ENCODE data around the gene KCNG2.
"Not testable (repeated sequence)": the region's sequence is repeated elsewhere in the genome, so short reads cannot be mapped to it uniquely, and the experiment has no call there.

The KCNG2 gene

DNA sequence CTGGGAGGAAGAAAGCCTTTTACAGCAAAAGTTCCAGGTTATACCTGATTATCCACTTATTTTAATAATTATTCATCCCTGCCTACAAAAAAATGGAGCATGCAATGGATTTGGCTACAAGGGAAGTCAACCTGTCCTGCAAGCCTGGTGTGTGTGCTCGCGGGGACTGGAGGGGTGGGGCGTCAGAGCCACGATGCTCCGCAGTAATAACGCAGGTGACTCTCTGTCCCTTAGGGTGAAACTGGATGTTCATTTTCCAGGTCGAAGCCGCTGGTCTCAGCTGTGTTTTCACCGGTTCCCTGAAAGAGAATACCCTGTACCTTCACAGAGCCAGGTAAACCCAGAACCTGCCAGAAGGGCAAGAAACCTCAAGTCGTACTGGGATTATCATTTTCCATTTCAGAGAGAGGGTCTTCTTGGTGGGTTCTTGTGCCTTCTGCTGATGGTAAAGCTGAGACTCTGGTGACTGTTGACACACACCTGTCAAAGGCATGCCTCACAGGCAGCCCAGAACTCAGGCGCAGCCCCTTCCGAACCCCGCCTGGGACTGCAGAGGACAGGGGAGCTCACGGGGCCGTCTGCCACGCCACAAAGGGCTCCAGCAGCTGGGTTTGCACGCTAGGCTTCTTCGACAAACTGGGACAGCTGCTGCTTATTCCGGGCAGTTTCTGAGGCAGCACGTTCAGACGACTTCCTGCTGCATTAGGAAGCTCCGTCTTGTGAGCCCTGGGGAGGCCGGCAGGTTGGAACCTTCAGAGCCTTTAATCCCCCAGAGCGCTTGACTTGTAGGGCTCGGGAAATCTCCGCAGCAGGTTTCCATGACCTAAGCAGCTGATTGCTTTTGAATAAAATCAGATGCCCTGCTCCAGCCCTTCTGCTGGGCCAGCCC lies 58.6 kb downstream of the KCNG2 start:
- no peak for DNase-seq

DNA sequence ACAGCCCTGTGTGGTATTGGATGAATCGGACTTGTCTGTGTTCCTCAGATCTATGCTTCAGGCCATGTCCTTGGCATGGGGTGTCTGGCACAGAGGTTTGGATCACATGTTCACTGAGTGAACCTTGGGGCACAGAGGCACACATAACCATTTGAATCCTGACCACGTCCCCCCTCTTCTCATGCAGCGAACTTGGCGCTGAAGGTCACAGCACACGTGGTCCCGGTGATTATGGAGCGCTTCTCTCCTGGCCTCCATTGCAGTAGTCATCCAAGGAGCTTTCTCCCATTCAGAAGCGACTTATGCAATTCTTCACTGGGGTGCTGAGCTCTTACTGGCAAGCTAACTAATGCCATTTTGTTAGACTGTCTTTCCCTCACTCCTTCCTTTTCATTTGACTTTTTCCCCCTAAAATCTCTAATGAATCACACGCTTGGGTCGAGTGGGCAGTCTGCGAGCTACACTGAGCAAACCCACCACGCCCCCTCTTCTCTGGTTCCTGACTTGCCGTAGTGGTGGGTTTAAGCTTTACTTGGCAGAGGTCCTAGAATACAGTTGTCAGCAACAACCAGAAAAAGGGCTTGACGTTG lies 59.4 kb downstream of the KCNG2 start:
- no peak for DNase-seq

DNA sequence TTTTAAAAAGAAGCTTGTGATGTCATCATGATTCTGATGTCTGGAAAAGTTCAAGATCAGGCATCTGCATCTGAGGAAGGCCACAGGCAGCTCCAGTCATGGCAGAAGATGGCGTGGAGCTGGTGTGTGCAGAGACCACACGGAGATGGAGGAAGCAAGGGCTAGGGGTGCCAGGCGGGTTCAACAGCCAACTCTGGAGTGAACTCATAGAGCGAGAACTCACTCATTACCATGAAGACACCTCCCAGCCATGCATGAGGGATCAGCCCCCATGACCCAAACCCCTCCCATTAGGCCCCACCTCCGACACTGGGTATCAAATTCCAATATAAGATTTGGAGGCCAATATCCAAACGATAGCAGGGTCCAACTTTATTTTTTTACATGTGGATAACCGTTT lies 61.6 kb downstream of the KCNG2 start:
- DNase-seq = no peak

DNA sequence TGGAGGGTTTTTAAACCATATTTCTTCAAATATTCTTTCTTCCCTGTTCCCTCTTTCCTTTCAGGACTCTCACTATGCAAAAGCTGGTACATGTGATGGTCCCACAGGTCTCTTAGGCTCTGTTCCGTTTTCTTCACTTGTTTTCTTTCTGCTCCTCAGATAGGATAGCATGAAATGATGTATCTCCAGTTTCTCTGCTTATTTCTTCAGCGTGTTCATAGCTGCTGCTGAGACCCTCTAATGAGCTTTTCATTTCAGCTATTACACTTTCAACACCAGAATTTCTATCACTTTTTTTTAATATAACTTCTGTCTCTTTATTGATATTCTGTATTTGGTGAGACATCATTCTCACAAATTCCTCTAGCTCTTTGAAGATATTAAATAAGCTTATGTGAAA lies 63.9 kb downstream of the KCNG2 start:
- DNase-seq = no peak

DNA sequence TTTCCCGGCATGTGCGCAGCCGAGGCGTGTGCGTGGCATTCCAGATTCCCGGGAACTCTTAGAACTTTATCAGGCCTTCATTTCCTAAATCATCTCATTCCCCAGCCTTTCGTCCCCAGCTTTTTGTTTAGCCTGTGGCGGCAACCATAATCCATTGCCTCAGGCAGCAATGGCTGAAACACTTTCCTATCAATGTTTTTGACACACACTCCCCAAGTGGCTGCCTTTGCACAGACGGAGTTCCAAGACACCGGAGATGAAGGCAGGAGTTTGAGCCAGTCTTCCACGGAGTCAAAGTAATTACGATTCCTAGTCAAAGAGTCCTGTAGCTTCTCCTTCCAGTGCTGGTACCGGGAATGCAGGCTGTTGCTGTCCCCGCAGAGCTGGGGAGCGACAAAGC lies 64.8 kb downstream of the KCNG2 start:
- DNase-seq = no peak

DNA sequence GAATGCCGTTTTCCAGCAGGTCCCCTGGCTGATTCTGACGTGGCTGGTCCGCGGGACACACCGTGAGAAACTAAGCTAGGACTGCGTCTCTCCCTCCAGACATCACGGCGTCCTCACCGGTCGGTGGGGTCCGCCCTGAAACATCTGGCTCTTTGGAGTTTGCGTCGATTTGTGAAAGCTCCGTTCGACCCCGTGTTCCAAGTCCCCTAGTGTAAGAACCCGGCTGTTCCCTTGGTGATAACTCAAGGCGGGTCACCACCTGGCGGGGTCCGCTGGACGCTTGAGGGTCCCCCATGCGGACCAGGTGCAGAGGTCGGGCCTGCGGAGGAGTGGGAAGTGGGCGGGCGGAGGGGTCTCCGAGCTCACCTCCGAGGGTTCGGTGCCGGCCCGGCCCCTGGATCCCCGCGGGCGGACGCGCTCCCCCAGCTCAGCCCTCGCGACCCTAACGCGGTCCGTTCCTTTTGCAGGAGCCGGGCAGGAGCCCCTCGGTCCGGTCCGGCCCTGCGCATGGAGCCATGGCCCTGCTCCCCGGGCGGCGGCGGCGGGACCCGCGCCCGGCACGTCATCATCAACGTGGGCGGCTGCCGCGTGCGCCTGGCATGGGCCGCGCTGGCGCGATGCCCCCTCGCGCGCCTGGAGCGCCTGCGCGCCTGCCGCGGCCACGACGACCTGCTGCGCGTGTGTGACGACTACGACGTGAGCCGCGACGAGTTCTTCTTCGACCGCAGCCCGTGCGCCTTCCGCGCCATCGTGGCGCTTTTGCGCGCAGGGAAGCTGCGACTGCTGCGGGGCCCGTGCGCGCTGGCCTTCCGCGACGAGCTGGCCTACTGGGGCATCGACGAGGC lies 65.6 kb downstream of the KCNG2 start:
- DNase-seq = no peak

DNA sequence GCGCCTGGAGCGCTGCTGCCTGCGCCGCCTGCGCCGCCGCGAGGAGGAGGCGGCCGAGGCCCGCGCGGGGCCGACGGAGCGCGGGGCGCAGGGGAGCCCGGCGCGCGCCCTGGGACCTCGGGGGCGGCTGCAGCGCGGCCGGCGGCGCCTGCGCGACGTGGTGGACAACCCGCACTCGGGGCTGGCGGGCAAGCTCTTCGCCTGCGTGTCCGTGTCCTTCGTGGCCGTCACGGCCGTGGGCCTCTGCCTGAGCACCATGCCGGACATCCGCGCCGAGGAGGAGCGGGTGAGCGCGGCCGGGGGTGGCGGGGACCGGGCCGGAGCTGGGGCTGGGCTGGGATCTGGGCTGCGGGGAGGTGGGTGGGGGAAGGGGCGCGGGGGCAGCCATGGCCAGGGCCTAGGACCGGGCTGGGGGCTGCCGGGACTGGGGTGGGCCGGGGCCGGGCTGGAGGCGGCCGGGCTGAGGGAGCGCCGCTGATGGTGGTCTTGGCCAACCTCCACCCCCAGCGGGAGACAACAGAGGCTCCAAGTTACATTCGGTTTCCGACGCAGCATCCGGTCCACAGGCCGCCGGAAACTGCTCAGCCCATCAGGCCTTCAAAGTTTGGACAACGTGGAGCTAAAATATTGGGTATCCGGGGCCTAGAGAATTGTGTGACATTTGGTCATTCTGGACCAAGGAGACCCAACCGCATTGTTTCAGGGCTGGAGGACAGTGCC lies 66.4 kb downstream of the KCNG2 start:
- no peak for DNase-seq

DNA sequence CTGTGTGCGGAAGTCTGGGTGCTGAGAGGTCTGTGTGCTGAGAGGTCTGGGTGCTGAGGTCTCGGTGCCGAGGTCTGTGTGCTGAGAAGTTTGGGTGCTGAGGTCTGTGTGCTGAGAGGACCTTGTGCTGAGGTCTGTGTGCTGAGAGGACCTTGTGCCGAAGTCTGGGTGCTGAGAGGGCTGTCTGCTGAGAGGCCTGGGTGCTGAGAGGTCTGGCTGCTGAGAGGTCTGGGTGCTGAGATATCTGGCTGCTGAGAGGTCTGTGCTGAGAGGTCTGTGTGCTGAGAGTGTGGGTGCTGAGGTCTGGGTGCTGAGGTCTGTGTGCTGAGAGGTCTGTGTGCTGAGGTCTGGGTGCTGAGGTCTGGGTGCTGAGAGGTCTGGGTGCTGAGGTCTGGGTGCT lies 67.2 kb downstream of the KCNG2 start:
- DNase-seq = not testable (repeated sequence)

DNA sequence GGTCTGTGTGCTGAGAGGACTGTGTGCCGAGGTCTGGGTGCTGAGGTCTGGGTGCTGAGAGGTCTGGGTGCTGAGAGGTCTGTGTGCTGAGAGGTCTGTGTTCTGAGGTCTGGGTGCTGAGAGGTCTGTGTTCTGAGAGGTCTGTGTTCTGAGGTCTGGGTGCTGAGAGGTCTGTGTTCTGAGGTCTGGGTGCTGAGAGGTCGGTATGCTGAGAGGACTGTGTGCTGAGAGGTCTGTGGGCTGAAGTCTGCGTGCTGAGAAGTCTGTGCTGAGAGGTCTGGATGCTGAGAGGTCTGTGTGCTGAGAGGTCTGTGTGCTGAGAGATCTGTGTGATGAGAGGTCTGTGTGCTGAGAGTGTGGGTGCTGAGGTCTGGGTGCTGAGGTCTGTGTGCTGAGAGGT lies 68.2 kb downstream of the KCNG2 start:
- DNase-seq = not testable (repeated sequence)

DNA sequence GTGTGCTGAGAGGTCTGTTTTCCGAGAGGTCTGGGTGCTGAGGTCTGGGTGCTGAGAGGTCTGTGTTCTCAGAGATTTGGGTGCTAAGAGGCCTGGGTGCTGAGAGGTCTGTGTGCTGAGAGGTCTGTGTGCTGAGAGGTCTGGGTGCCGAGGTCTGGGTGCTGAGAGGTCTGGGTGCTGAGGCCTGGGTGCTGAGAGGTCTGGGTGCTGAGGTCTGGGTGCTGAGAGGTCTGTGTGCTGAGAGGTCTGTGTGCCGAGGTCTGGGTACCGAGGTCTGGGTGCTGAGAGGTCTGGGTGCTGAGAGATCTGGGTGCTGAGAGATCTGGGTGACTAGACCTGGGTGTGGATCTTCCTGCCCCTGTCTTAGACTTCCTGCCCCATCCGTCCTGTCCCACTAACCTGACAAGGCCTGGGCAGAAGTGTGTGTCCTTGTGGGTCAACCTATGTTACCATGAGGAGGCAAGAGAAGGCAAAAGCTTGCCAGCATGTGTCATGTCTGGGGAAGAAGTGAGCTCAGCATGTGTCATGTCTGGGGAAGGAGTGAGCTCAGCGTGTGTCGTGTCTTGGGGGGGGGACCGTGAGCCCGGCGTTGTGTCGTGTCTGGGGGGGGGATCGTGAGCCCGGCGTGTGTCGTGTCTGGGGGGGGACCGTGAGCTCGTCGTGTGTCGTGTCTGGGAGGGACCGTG lies 69.3 kb downstream of the KCNG2 start:
- DNase-seq = no peak

DNA sequence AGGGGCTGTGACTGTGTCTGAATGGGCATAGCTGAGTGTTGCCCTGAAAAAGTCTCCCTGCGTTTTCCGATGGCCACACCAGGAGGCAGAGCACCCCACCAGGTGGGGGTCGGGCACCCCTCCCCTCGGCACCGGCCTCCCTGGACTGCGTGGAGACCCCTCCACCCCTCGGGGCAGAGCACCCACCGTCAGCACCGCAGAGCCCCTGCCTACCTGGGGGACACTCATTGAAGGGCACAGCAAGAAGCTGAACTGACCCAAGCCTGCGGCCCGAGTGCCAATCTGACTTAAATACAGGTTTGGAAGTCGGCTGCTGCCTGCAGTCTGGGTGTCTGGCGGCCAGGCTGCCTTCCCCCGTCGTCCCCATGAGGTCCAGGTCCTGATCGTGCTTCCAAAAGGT lies 69.9 kb downstream of the KCNG2 start:
- DNase-seq = no peak

DNA sequence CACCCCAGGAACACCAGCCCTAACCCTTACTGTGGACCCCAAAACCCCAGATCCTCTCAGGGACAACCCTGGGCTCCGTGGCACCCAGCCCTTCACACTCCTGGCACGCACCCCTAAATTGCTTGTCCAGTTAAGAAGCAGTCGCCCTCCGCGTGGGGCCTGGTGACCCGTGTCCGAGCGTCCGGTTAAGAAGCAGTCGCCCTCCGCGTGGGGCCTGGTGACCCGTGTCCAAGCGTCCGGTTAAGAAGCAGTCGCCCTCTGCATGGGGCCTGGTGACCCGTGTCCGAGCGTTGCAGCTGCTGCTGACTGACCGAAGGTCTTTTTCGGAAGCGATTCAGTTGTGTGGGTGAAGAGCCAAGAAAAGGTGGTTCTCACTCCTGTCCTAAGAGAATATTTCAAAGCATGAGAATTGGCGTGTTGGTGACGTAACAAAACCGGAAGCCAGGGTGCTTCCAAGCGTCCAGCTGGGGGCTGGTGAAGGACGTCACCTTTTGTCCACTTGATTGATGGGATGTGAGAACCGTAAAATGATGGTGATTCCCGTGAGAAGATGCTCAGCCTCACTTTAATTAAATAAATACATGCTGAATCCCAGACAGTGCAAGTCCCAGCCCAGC lies 70.5 kb downstream of the KCNG2 start:
- DNase-seq = no peak

DNA sequence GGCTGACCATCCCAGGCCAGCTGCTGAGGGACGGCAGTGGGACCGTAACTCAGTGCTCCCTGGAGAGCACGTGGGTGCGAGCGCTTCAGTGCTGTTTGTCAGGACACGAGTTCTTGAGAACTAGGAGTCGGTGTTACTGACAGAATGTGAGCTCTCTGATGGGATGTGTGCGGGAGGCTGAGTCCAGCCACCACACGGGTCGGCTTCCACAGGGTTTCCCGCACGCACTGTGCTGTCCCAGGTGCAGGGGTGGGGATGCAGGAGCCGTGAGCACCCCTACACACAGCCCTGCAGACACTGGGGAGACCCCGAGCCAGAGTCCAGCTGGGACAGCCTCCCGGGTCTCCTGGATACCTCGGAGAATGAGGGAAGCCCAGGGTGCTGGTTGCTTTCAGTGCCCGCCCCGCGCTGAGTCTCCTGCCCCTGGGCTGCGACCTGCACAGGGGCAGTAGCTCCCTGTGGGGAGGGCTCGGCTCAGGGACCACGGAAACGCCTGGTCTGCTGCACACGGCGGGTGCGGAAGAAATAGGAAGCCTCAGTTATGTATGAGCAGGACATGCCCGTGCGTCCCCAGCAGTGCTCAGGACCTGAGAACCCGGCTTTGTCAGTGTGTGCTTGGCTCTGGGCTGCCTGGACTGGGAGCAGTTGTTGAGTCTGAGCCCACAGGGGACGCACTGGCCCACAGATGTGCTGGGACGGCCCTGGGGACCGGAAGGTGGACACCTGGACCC lies 71.2 kb downstream of the KCNG2 start:
- DNase-seq = no peak

DNA sequence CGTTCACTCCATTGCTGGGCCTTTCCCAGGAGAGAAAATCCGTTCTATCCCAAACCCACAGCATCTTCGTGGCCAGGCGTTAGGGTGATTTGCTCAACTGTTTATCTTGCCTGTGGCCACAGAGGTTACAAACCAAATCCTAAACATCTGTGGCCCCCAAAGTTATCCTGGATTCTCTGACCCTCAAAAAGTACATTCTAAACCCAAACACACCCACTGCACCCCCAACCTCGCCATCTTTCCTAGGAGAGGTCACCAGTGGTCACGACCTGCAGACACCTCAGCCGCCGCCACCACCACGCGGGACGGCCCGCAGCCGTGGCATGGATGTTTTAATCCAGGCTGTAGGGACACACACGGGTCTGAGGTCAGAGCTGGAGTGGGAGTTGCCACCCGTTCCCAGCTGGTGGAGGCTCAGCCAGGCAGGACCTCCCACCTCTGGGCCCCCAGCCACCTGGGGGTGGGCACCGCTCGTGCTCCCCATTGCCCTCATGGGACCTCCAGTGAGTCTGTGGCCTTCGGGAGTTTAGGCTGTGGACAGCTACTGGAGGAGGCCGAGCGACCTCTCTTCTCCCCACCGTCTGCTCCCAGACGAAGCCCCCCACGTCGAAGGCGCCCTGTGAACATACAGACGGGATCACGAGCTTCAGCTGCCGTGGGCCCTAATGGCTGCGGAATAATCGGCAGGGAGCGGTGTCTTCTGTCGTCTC lies 72.0 kb downstream of the KCNG2 start:
- DNase-seq = no peak

DNA sequence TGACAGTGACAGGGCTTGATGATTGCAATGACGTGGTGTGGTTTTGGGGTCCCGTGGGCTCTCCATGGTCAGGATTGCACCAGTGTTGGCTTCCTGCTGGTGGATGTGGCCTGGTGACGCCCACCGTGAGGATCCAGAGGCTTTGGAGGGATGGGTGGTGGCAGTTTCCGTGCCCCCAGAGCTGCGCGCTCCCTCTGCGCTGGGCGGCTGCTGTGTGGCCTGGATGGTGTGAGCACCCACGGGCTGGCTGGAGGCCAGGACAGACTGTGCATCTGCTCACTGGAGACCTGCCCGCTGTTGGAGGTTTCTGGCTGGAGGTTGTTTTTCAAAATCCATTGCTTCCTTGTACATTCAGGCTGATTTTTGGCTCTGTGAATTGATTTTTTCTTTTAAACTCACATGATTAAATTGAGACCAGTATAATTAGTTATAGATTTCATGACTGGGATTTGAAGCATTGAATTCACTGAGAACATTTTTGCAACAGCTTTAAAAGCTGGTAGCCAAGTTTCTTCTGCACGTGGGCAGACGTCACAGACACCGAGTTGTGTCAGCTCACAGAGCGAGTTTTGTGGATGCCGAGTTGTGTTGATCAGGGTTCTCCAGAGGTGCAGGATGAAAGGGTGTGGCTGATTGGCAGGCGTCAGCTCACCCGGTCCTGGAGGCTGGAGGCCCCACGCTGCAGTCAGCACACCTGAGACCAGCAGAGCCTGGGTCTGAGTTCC lies 72.7 kb downstream of the KCNG2 start:
- DNase-seq = no peak

DNA sequence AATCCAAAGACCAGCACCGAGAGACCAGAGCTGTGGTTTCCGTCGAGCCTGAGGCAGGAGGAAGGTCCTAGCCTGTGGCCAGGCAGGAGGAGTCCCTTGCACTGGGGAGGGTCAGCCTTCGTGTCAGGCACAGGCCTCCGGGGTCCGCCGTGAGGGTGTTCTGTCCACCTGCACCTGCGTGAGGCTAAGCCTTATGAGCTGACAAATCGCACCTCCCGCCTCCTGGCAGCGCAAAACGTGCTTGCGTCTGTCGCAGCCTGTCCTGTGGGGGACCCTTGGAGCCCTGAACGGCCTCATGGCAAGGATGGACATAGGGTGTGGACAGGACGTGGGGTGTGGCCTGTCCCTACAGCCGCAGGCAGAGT lies 73.3 kb downstream of the KCNG2 start:
- DNase-seq = no peak

DNA sequence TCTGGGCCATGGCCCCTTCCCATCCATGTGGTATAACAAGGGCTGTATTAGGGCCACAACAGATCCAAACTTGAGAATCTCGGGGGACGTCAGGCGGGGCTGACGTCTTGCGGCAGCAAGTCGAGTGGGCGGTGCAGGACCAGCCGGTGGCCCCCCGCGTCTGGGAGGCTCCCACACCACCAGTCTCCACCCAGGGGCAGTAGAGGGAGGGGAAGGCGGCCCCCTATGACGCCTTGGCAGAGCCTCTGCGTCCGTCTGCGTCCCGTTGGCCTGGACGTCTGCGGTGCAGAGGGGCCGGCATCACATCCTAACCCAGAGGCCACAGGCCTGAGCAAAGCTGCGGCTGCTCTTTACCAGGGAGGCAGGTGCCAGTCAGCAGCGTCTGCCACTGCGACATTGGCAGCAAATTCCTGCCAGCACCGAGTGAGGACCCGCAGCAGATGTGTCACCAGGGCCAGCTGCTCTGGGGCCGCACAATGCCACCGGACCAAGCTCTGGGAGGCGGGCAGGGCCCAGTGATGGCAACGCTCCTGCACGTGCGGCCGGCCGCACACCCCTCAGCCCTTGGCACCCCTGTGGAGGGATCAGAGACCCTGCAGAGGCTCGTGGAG lies 73.8 kb downstream of the KCNG2 start:
- no peak for DNase-seq

DNA sequence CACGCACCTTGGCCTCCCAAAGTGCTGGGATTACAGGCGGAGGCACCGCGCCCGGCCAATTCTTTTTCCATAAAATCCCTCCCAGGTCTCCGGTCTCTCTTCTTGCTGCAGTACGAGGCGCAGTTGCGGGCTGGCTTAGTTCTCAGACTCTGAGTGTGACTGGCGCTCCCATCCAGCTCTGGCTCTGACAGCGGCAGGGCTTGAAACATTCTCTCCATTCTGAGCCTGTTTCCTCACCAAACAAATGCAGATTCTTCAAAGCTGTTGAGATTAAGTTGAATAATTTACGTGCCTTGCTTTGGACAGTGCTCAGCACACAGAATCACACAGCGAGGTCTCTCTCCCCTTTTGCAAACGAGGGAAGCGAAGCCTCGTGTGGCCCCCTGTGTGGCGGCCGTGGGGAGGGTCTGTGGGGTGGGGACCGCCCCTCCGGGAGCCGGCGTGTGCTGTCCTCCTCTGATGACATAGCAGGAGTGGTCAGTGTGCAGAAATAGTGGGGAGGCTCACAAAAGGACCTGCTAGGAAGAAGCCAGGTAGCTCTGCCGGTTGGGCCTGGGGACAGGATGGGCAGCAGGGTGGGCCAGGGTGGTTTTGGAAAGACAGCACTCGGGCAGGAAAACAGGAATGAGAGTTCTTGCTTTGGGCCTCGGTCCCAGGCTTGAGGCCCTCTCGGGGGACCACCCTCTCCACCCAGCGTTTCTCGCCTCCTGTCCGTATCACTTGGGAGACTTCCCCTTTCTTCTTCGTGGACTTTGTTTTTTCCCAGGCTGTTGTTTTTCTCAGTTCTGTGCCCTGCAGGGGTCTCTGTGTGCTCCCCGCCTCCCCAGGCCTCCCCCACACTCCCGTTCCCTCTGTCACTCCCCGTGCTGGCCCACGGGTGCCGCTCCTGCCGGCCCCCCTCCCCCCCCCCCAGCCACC lies 75.0 kb downstream of the KCNG2 start:
- no peak for DNase-seq
